WERI-Rb-1 (cell line): ENCODE measurements around the gene DHCR7.

Experiments
- DNase-seq: peaks from one replicate; pipeline ENCODE4 v3.0.0-alpha.2; 2020
- H3K27ac ChIP-seq: fragments of 250-450 bp; sonication (Bioruptor Pico); 2 replicates; pipeline ENCODE4 v1.5.1; 2020; ENCODE audit warnings: mild to moderate bottlenecking, moderate library complexity
- H3K27me3 ChIP-seq: fragments of 250-450 bp; sonication (Bioruptor Pico); 2 replicates; pipeline ENCODE4 v1.5.1; 2021; ENCODE audit warnings: mild to moderate bottlenecking, low read depth, moderate library complexity; ENCODE audit not compliant: insufficient read depth, severe bottlenecking
- H3K36me3 ChIP-seq: fragments of 250-450 bp; sonication (Bioruptor Pico); 2 replicates; pipeline ENCODE4 v1.5.1; 2020; ENCODE audit warnings: mild to moderate bottlenecking, moderate library complexity
- H3K4me3 ChIP-seq: 2 replicates; pipeline ENCODE4 v1.5.1; 2011; ENCODE audit warnings: low read depth, mild to moderate bottlenecking, control low read depth, low read length
- H3K9me3 ChIP-seq: fragments of 250-450 bp; sonication (Bioruptor Pico); 2 replicates; pipeline ENCODE4 v1.5.1; 2021; ENCODE audit warnings: mild to moderate bottlenecking, moderate library complexity; ENCODE audit not compliant: severe bottlenecking
- CTCF ChIP-seq: IDR thresholded peaks from 2 replicates; pipeline ENCODE4 v1.5.1; 2011; ENCODE audit warnings: low read depth, mild to moderate bottlenecking, control low read depth, inconsistent platforms, low read length

Gene DHCR7

GRCh38 chr11:71393283-71393682 lies 54.9 kb downstream of the DHCR7 start:
- TF ChIP-seq CTCF: no peak
- Histone ChIP-seq H3K36me3 (no peaks in the 10 kb centered on the region), H3K27ac (no peak overlapping the region), H3K27me3 (peaks cover 13% of the 10 kb centered on the region), H3K4me3 (no peak overlapping the region), H3K9me3 (peaks cover 2% of the 10 kb centered on the region)
- DNase-seq: no peak

GRCh38 chr11:71391796-71392195 lies 56.4 kb downstream of the DHCR7 start:
- Histone ChIP-seq H3K9me3 (peaks cover 9% of the 10 kb centered on the region), H3K27me3 (peaks cover 20% of the 10 kb centered on the region), H3K4me3 (no peak overlapping the region), H3K36me3 (no peaks in the 10 kb centered on the region), H3K27ac (no peak overlapping the region)
- no peak for TF ChIP-seq CTCF
- no peak for DNase-seq

- H3K36me3 ChIP-seq: no peaks in the 10 kb centered on the region
- no peak overlapping the region for H3K4me3 ChIP-seq
- peaks cover 9% of the 10 kb centered on the region for H3K9me3 ChIP-seq
- no peak for TF ChIP-seq CTCF
- peaks cover 20% of the 10 kb centered on the region for H3K27me3 ChIP-seq
- no peak overlapping the region for H3K27ac ChIP-seq
- no peak for DNase-seq
Measured at GRCh38 chr11:71391352-71391751, 56.8 kb downstream of the DHCR7 start.

- H3K27me3 ChIP-seq: peaks cover 20% of the 10 kb centered on the region
- no peak for TF ChIP-seq CTCF
- H3K36me3 ChIP-seq: no peaks in the 10 kb centered on the region
- no peak overlapping the region for H3K27ac ChIP-seq
- H3K4me3 ChIP-seq: no peak overlapping the region
- DNase-seq: no peak
- H3K9me3 ChIP-seq: peaks cover 9% of the 10 kb centered on the region
Measured at GRCh38 chr11:71388637-71389235, 59.5 kb downstream of the DHCR7 start.

GRCh38 chr11:71387784-71388636 lies 60.2 kb downstream of the DHCR7 start:
- Histone ChIP-seq H3K36me3 (no peaks in the 10 kb centered on the region), H3K27me3 (peaks cover 20% of the 10 kb centered on the region), H3K27ac (no peak overlapping the region), H3K4me3 (no peak overlapping the region), H3K9me3 (peaks cover 9% of the 10 kb centered on the region)
- DNase-seq: no peak
- TF ChIP-seq CTCF: no peak

GRCh38 chr11:71387200-71387599 lies 61.0 kb downstream of the DHCR7 start:
- DNase-seq: no peak
- Histone ChIP-seq H3K36me3 (no peaks in the 10 kb centered on the region), H3K9me3 (peaks cover 9% of the 10 kb centered on the region), H3K27me3 (peaks cover 20% of the 10 kb centered on the region), H3K27ac (no peak overlapping the region), H3K4me3 (no peak overlapping the region)
- no peak for TF ChIP-seq CTCF
